Activated T-cell treated with anti-CD3 and anti-CD28 coated beads for 48 hours (primary cell): Measurements from ENCODE around the gene ONECUT3.
"Not testable (repeated sequence)": the region's sequence is repeated elsewhere in the genome, so short reads cannot be mapped to it uniquely, and the experiment has no call there.

Source experiments
- DNase-seq: peaks from one replicate; pipeline ENCODE4 v3.0.0-alpha.2; 2020; ENCODE audit warnings: low read depth

The ONECUT3 gene

GRCh38 chr19:1794424-1795172, 41.3 kb downstream of the ONECUT3 start:
- DNase-seq = no peak

- no peak for DNase-seq
Measured at GRCh38 chr19:1796395-1797142, 43.3 kb downstream of the ONECUT3 start.

GRCh38 chr19:1797313-1797712, 44.0 kb downstream of the ONECUT3 start:
- DNase-seq = not testable (repeated sequence)

GRCh38 chr19:1799695-1800342, 46.5 kb downstream of the ONECUT3 start:
- DNase-seq = no peak

- DNase-seq = no peak
Measured at GRCh38 chr19:1804858-1805257, 51.6 kb downstream of the ONECUT3 start.

- DNase-seq = no peak
Measured at GRCh38 chr19:1805401-1806183, 52.3 kb downstream of the ONECUT3 start.

- DNase-seq = no peak
Measured at GRCh38 chr19:1806184-1807029, 53.1 kb downstream of the ONECUT3 start.

- no peak for DNase-seq
Measured at GRCh38 chr19:1807030-1807694, 53.9 kb downstream of the ONECUT3 start.

GRCh38 chr19:1807695-1808394, 54.5 kb downstream of the ONECUT3 start:
- DNase-seq = no peak

- DNase-seq = no peak
Measured at GRCh38 chr19:1808395-1808731, 55.1 kb downstream of the ONECUT3 start.

GRCh38 chr19:1809678-1810077, 56.4 kb downstream of the ONECUT3 start:
- DNase-seq = no peak

GRCh38 chr19:1810439-1811160, 57.3 kb downstream of the ONECUT3 start:
- DNase-seq = no peak

GRCh38 chr19:1811472-1811894, 58.2 kb downstream of the ONECUT3 start:
- DNase-seq = peak; percentile 44

- DNase-seq = no peak
Measured at GRCh38 chr19:1811942-1812425, 58.7 kb downstream of the ONECUT3 start, which contains the start of gene ATP8B3. TSS of gene ATP8B3 (minus strand) at chr19:1812276. CDS start at chr19:1811736, 540 bp downstream.

- peak; percentile 85 for DNase-seq
Measured at GRCh38 chr19:1812426-1813191, 59.3 kb downstream of the ONECUT3 start.

- no peak for DNase-seq
Measured at GRCh38 chr19:1813192-1814182, 60.2 kb downstream of the ONECUT3 start.

- no peak for DNase-seq
Measured at GRCh38 chr19:1814391-1814790, 61.1 kb downstream of the ONECUT3 start.
